Ovary (tissue), 9 donors: ENCODE measurements around the gene ADK. TPM values are rescaled to one million over a fixed set of nuclear protein-coding genes. Genes with fewer than 3 reads are reported as not detected.

Source experiments
- DNase-seq, 5 donors: peaks; one replicate each; pipeline ENCODE4 v3.0.0-alpha.2; 2019 to 2020
- H3K27ac ChIP-seq, 2 donors: fragments of 200-600 bp; one replicate each; pipeline versions ENCODE4 v1.5.1 to v1.8.0; 2019 to 2022
- H3K27me3 ChIP-seq: fragments of 200-600 bp; one replicate; pipeline ENCODE4 v1.8.0; 2022
- H3K36me3 ChIP-seq: fragments of 200-600 bp; sonication (generic); one replicate; pipeline ENCODE4 v1.5.1; 2019
- H3K4me1 ChIP-seq: one replicate; pipeline ENCODE4 v1.8.1; 2013; ENCODE audit warnings: mild to moderate bottlenecking, moderate library complexity; ENCODE audit not compliant: insufficient read depth
- H3K4me3 ChIP-seq: fragments of 200-600 bp; sonication (generic); one replicate; pipeline ENCODE4 v1.5.1; 2017
- H3K9me3 ChIP-seq, 2 donors: fragments of 200-600 bp in 1 of 2; sonication (generic) in 1 of 2; one replicate each; pipeline versions ENCODE4 v1.5.1 to v1.8.1; 2013 to 2019; ENCODE audit warnings: mild to moderate bottlenecking in 1 of 2, moderate library complexity in 1 of 2
- CTCF ChIP-seq, 3 donors: fragments of 450-650 bp in 2 of 3; fragments of 200-600 bp in 1 of 3; IDR thresholded peaks; one replicate each; pipeline versions ENCODE4 v1.5.1 to v1.8.0; 2016 to 2022; ENCODE audit warnings: antibody characterized with exemption in 3 of 3, mild to moderate bottlenecking in 1 of 3
- EP300 ChIP-seq: sonication (generic); formaldehyde crosslinking; IDR thresholded peaks from one replicate; pipeline ENCODE4 v1.6.1; 2017; ENCODE audit warnings: antibody characterized with exemption
- POLR2A ChIP-seq: fragments of 450-650 bp; IDR thresholded peaks from one replicate; pipeline ENCODE4 v1.6.1; 2017; ENCODE audit warnings: antibody characterized with exemption, mild to moderate bottlenecking, moderate library complexity
- WGBS, 3 donors: extraction: QIAGEN DNeasy Blood & Tissue Kit in 1 of 3; methylation state at CpG; one replicate each; pipeline versions ENCODE4 v1.1.5 to v1.1.7; 2013 to 2017; 5-methylcytosine and 5-hydroxymethylcytosine counted together
- intact Hi-C, 4 donors: fragments of 100-400 bp; cut with DNase I; formaldehyde crosslinking; loops; one replicate each; pipeline versions ENCODE4 v1.11.0 to v1.15.1; 2022 to 2023
- polyA plus RNA-seq, 2 donors: library from polyadenylated mRNA; stranded (reverse); fragments of 200-250 nt in 1 of 2; fragments of 350-450 nt in 1 of 2; fragmentation: Illumina TruSeq in 1 of 2; extraction: RNeasy Lipid Tissue Mini Kit (QIAGEN cat#74804) in 1 of 2; gene quantifications; one replicate each; pipeline ENCODE4 v1.2.3, GENCODE V29; 2013 to 2014
- total RNA-seq, 7 donors: library from RNA; depleted of rRNA in 2 of 7; stranded (reverse); fragments of >200 nt in 2 of 7; fragmentation: NEBNext Ultra II Directional in 3 of 7; extraction: Animal tissue kit (Norgen Biotek cat#: 25700) in 3 of 7; gene quantifications; one replicate each; pipeline versions ENCODE4 v1.1.0 to v1.2.4, GENCODE V29; 2016 to 2023
- donor health status: DM: no; HTN: no; CAD: no; lungs with moderate emphysema.
- donor health status: DM: no; HTN: no; CAD: no.
- donor health status: Bipolar disorder and iron deficiency.
- donor health status: DM: yes; HTN: yes; CAD: no.
- donor health status: DM: no; HTN: no; CAD: no.
- donor health status: DM: yes; HTN: yes; CAD: no.

ADK gene
- total and polyA plus RNA-seq, 9 donors: 9.4 to 20.4 (median 12.2) TPM

- H3K4me3 ChIP-seq: no peak overlapping the region
- intact Hi-C loops: no loop called here
- H3K9me3 ChIP-seq: no peaks in the 10 kb centered on the region
- no peak overlapping the region for H3K27ac ChIP-seq
- H3K4me1 ChIP-seq: no peaks in the 10 kb centered on the region
- no peak for DNase-seq
- TF ChIP-seq EP300 (no peak), CTCF (IDR thresholded peaks at IDR 0.05) (no peak), POLR2A (no peak)
- H3K36me3 ChIP-seq: no peaks in the 10 kb centered on the region
- no peaks in the 10 kb centered on the region for H3K27me3 ChIP-seq
Observed at GRCh38 chr10:74334221-74334620, 183.2 kb downstream of the ADK start.

GRCh38 chr10:74335501-74335900, 184.5 kb downstream of the ADK start:
- DNase-seq: no peak
- H3K4me3 ChIP-seq: no peak overlapping the region
- no peak overlapping the region for H3K27ac ChIP-seq
- no peaks in the 10 kb centered on the region for H3K4me1 ChIP-seq
- intact Hi-C loops: no loop called here
- H3K9me3 ChIP-seq: no peaks in the 10 kb centered on the region
- no peaks in the 10 kb centered on the region for H3K27me3 ChIP-seq
- WGBS, 3 donors: 66 to 75% (median 69%) methylated on average over 1 of the region's 1 CpG
- TF ChIP-seq CTCF (IDR thresholded peaks at IDR 0.05) (no peak), EP300 (no peak), POLR2A (no peak)
- no peaks in the 10 kb centered on the region for H3K36me3 ChIP-seq

- 92 to 98% (median 94%) methylated on average over 8 of the region's 8 CpGs for WGBS, 3 donors
- TF ChIP-seq POLR2A: no peak
Observed at GRCh38 chr10:74337330-74338016, 186.5 kb downstream of the ADK start.

GRCh38 chr10:74342991-74343390, 192.0 kb downstream of the ADK start:
- H3K4me1 ChIP-seq: no peaks in the 10 kb centered on the region
- no peak overlapping the region for H3K27ac ChIP-seq
- 95 to 98% (median 97%) methylated on average over 2 of the region's 2 CpGs for WGBS, 3 donors
- no peak for DNase-seq
- H3K36me3 ChIP-seq: no peaks in the 10 kb centered on the region
- no peaks in the 10 kb centered on the region for H3K27me3 ChIP-seq
- no peak for TF ChIP-seq CTCF (IDR thresholded peaks at IDR 0.05)
- no peak for TF ChIP-seq POLR2A
- TF ChIP-seq EP300: no peak
- H3K4me3 ChIP-seq: no peak overlapping the region
- intact Hi-C loops: no loop called here
- no peaks in the 10 kb centered on the region for H3K9me3 ChIP-seq

More at GRCh38 chr10:74337330-74338016, 186.5 kb downstream of the ADK start:
- H3K4me1 ChIP-seq: no peaks in the 10 kb centered on the region
- H3K27me3 ChIP-seq: no peaks in the 10 kb centered on the region
- intact Hi-C loops: no loop called here
- no peak overlapping the region for H3K27ac ChIP-seq
- no peaks in the 10 kb centered on the region for H3K36me3 ChIP-seq
- H3K4me3 ChIP-seq: no peak overlapping the region
- H3K9me3 ChIP-seq: no peaks in the 10 kb centered on the region
- no peak for DNase-seq

GRCh38 chr10:74343804-74344203, 192.8 kb downstream of the ADK start:
- Histone ChIP-seq H3K9me3 (no peaks in the 10 kb centered on the region), H3K36me3 (no peaks in the 10 kb centered on the region), H3K27me3 (no peaks in the 10 kb centered on the region), H3K4me1 (no peaks in the 10 kb centered on the region), H3K4me3 (no peak overlapping the region), H3K27ac (no peak overlapping the region)
- DNase-seq: no peak
- TF ChIP-seq POLR2A (no peak), EP300 (no peak), CTCF (IDR thresholded peaks at IDR 0.05) (no peak)
- WGBS, 3 donors: 97 to 99% (median 97%) methylated on average over 3 of the region's 3 CpGs
- intact Hi-C loops: no loop called here
